ENCODE data around the gene SPATA25.
A peak's percentile ranks its signal among the peaks of the same experiment; 100 is the strongest.

Gene SPATA25

DNA sequence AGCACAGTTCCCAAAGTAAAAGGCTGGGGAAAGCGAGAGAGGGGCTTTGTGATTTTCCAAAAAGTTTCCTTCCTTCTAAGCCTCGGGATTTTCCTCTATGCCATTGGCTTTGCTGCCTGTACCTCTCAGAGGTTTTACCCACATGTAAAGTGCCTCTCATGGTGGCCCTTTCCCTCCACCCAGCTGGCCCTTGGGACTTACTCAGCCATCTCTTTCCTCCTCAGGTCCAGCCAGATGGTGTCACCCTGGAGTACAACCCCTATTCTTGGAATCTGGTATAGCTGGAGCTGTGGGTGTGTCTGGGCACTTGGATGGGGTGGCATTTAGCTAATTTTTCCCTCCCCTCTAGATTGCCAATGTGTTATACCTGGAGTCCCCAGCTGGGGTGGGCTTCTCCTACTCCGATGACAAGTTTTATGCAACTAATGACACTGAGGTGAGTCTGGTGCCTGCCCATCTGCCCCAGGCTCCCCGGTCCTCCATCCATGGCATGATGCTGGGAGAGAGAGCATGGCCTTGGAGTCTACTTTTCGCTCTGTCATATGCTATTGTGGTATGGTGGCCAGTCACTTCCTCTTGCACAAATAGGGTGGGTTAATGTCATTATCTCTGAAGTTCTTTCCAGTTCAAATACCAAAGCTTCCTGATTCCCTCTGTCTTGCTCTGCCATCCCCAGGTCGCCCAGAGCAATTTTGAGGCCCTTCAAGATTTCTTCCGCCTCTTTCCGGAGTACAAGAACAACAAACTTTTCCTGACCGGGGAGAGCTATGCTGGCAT is 4.8 kb upstream of the SPATA25 start:
- H2BK5ac ChIP-seq (ENCODE audit: low read length), result no peak overlapping the region
- H4K5ac ChIP-seq (ENCODE audit: low read length), result no peak overlapping the region
- H3K4ac ChIP-seq (ENCODE audit: low read depth, low read length), result no peak overlapping the region
- H3K56ac ChIP-seq (ENCODE audit: low read length), result no peak overlapping the region
- no peak overlapping the region for H2AK5ac ChIP-seq (ENCODE audit: low read length)
- WGBS (ENCODE audit: extremely low coverage, insufficient coverage, low lambda C conversion rate), result no CpG with 5 or more reads among the region's 9 CpGs
- H3K79me2 ChIP-seq (ENCODE audit: control insufficient read depth, insufficient read depth, low read length), result no peaks in the 10 kb centered on the region
- H3K4me1 ChIP-seq (ENCODE audit: control insufficient read depth, low read depth, low read length), result no peaks in the 10 kb centered on the region
- peak; percentile 55 for DNase-seq
- H3K23ac ChIP-seq (ENCODE audit: low read length), result no peak overlapping the region
- no peaks in the 10 kb centered on the region for H3K36me3 ChIP-seq (ENCODE audit: control insufficient read depth, insufficient read depth, low read length)
- no peak overlapping the region for H3K4me3 ChIP-seq (ENCODE audit: low read length)
- H2BK120ac ChIP-seq (ENCODE audit: low read depth, low read length), result no peak overlapping the region
- H3K4me2 ChIP-seq (ENCODE audit: low read length), result no peak overlapping the region
- no peak overlapping the region for H2BK15ac ChIP-seq (replicated peaks; ENCODE audit: low read depth)
- H4K8ac ChIP-seq (ENCODE audit: low read depth, low read length), result no peak overlapping the region
- H3K27ac ChIP-seq (ENCODE audit: low read depth, low read length), result no peak overlapping the region
- no peaks in the 10 kb centered on the region for H3K79me1 ChIP-seq (ENCODE audit: low read length)
- no peak overlapping the region for H3K9ac ChIP-seq (ENCODE audit: low read length)
- H3K18ac ChIP-seq (ENCODE audit: low read length), result no peak overlapping the region
- H3K27me3 ChIP-seq (ENCODE audit: insufficient read depth, low read length, poor library complexity), result no peaks in the 10 kb centered on the region

DNA sequence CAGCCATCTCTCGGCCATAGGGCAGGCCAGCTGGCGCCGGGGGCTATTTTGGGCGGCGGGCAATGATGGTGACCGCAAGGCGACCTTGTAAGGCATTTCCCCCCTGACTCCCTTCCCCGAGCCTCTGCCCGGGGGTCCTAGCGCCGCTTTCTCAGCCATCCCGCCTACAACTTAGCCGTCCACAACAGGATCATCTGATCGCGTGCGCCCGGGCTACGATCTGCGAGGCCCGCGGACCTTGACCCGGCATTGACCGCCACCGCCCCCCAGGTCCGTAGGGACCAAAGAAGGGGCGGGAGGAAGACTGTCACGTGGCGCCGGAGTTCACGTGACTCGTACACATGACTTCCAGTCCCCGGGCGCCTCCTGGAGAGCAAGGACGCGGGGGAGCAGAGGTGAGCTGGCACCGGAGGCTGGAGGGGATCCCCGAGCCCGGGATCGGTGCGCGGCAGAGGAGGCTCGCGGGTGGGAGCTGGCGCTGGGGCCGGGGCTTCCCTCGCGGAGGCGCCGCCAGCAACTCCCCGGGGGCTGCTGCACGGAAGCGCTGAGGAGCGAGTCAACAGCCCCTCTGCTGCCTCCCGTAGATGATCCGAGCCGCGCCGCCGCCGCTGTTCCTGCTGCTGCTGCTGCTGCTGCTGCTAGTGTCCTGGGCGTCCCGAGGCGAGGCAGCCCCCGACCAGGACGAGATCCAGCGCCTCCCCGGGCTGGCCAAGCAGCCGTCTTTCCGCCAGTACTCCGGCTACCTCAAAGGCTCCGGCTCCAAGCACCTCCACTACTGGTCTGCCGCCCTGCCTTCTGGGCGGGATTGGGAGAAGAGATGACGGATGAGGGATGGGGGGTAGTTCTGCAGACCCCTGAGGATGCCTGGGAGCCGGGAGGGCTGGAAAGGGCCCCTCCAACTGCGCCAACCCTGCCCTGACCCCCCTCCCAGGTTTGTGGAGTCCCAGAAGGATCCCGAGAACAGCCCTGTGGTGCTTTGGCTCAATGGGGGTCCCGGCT is 3.9 kb upstream of the SPATA25 start, which contains the start of the genes CTSA and NEURL2:
Gene CTSA, plus strand, starts transcription at position 351 of the 999 bp plus-strand sequence. Its CDS starts 234 bp downstream, at position 585.
Gene NEURL2, minus strand, starts transcription at position 224 of the 999 bp plus-strand sequence. Its CDS starts 217 bp downstream, at position 7.
- H3K36me3 ChIP-seq (ENCODE audit: control insufficient read depth, insufficient read depth, low read length), result no peaks in the 10 kb centered on the region
- H3K79me2 ChIP-seq (ENCODE audit: control insufficient read depth, insufficient read depth, low read length), result no peaks in the 10 kb centered on the region
- H3K79me1 ChIP-seq (ENCODE audit: low read length), result no peaks in the 10 kb centered on the region
- H3K4me1 ChIP-seq (ENCODE audit: control insufficient read depth, low read depth, low read length), result no peaks in the 10 kb centered on the region
- peak; percentile 95 for DNase-seq
- no peak within 1 kb of the TSS for H4K5ac ChIP-seq (ENCODE audit: low read length)
- peak within 1 kb of the TSS; percentile 78 for H3K4me3 ChIP-seq (ENCODE audit: low read length)
- no peak within 1 kb of the TSS for H4K8ac ChIP-seq (ENCODE audit: low read depth, low read length)
- H2BK15ac ChIP-seq (replicated peaks; ENCODE audit: low read depth), result no peak within 1 kb of the TSS
- H3K23ac ChIP-seq (ENCODE audit: low read length), result peak within 1 kb of the TSS; percentile 89
- no peaks in the 10 kb centered on the region for H3K27me3 ChIP-seq (ENCODE audit: insufficient read depth, low read length, poor library complexity)
- peak within 1 kb of the TSS; percentile 43 for H3K4ac ChIP-seq (ENCODE audit: low read depth, low read length)
- H3K9ac ChIP-seq (ENCODE audit: low read length), result peak within 1 kb of the TSS; percentile 88
- H3K4me2 ChIP-seq (ENCODE audit: low read length), result peak within 1 kb of the TSS; percentile 90
- H3K27ac ChIP-seq (ENCODE audit: low read depth, low read length), result no peak within 1 kb of the TSS
- WGBS (ENCODE audit: extremely low coverage, insufficient coverage, low lambda C conversion rate), result no CpG with 5 or more reads among the region's 78 CpGs
- H3K18ac ChIP-seq (ENCODE audit: low read length), result peak within 1 kb of the TSS; percentile 5
- H3K56ac ChIP-seq (ENCODE audit: low read length), result peak within 1 kb of the TSS; percentile 96
- no peak within 1 kb of the TSS for H2BK120ac ChIP-seq (ENCODE audit: low read depth, low read length)
- no peak within 1 kb of the TSS for H2AK5ac ChIP-seq (ENCODE audit: low read length)
- no peak within 1 kb of the TSS for H2BK5ac ChIP-seq (ENCODE audit: low read length)

DNA sequence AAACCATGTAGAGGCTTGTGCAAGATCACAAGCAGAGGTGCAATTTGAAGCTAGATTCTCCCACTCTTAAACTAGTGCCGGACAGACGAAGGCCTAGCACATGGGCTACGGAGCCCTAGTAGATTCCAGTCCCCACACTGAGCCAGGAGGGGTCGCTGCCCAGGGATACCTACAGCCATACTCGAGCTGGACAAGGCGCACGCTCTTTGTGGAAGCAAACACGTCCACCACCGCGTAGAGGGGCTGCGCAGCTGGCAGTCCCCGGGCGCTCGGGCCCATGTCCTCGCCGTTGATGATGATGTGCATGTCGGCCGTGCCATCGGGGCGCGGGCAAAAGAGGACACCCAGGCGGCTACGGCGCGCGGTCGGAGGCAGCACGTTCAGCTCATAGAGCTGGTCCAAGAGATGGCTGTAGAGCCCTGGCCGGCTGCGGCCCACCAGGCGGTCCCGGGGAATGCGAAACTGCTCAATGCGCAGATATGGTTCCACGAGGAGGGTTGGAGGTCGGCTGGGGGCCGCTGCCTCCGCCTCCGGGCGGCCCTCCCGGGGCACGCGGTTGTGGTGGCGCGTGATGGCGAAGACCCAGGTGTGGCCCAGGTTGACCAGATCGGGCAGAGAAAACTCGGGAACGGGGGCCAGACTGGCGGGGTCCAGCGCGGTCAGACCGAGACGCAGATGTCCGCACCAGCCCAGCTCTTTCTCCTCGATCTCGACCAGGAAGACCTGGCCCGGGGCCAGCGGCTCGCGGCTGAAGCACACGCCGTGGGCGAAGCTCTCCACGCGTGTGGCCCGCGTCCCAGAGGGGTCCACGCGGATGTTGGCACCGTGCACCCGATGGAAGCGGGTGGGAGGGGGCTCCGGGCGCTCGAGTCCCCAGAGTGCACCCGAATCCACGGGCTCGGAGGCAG is 2.9 kb upstream of the SPATA25 start:
- Histone ChIP-seq H3K23ac (ENCODE audit: low read length) (peak overlapping the region; percentile 89), H3K79me2 (ENCODE audit: control insufficient read depth, insufficient read depth, low read length) (no peaks in the 10 kb centered on the region), H3K4ac (ENCODE audit: low read depth, low read length) (peak overlapping the region; percentile 43), H2AK5ac (ENCODE audit: low read length) (no peak overlapping the region), H3K4me3 (ENCODE audit: low read length) (peak overlapping the region; percentile 78), H3K36me3 (ENCODE audit: control insufficient read depth, insufficient read depth, low read length) (no peaks in the 10 kb centered on the region), H3K56ac (ENCODE audit: low read length) (peak overlapping the region; percentile 96), H4K8ac (ENCODE audit: low read depth, low read length) (no peak overlapping the region), H2BK5ac (ENCODE audit: low read length) (no peak overlapping the region), H3K27ac (ENCODE audit: low read depth, low read length) (no peak overlapping the region), H3K18ac (ENCODE audit: low read length) (peak overlapping the region; percentile 5), H3K27me3 (ENCODE audit: insufficient read depth, low read length, poor library complexity) (no peaks in the 10 kb centered on the region), H2BK120ac (ENCODE audit: low read depth, low read length) (no peak overlapping the region), H3K4me2 (ENCODE audit: low read length) (peak overlapping the region; percentile 90), H3K79me1 (ENCODE audit: low read length) (no peaks in the 10 kb centered on the region), H3K4me1 (ENCODE audit: control insufficient read depth, low read depth, low read length) (no peaks in the 10 kb centered on the region), H3K9ac (ENCODE audit: low read length) (peak overlapping the region; percentile 88), H2BK15ac (replicated peaks; ENCODE audit: low read depth) (no peak overlapping the region), H4K5ac (ENCODE audit: low read length) (no peak overlapping the region)
- DNase-seq, result peak; percentile 90
- WGBS (ENCODE audit: extremely low coverage, insufficient coverage, low lambda C conversion rate), result no CpG with 5 or more reads among the region's 79 CpGs

DNA sequence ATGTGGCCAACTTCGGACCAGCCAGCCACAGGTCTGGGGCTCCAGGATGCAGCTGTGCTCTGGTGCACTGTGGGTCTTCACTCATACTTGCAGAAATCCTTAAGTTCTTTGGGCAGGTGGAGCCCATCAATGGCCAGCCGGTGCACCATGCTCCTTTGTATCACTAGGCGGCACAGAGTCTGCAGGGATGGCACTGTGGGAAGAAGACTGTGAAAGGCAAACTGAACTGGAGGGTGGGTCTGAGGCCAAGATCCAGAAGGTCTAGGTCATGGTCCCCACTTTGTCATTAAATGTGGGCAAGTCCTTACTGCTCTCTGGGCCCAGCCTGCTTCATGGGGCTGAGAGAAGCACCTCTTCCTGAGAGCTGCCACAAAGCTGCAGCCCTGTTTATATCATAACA is 1.3 kb upstream of the SPATA25 start:
- H2BK15ac ChIP-seq (replicated peaks; ENCODE audit: low read depth), result no peak overlapping the region
- H3K79me2 ChIP-seq (ENCODE audit: control insufficient read depth, insufficient read depth, low read length), result no peaks in the 10 kb centered on the region
- H3K4me3 ChIP-seq (ENCODE audit: low read length), result no peak overlapping the region
- no peak overlapping the region for H3K56ac ChIP-seq (ENCODE audit: low read length)
- no peak overlapping the region for H2BK120ac ChIP-seq (ENCODE audit: low read depth, low read length)
- no peak overlapping the region for H2AK5ac ChIP-seq (ENCODE audit: low read length)
- no peak overlapping the region for H4K5ac ChIP-seq (ENCODE audit: low read length)
- H3K36me3 ChIP-seq (ENCODE audit: control insufficient read depth, insufficient read depth, low read length), result no peaks in the 10 kb centered on the region
- no peak overlapping the region for H4K8ac ChIP-seq (ENCODE audit: low read depth, low read length)
- no peak overlapping the region for H3K4ac ChIP-seq (ENCODE audit: low read depth, low read length)
- no peaks in the 10 kb centered on the region for H3K27me3 ChIP-seq (ENCODE audit: insufficient read depth, low read length, poor library complexity)
- H2BK5ac ChIP-seq (ENCODE audit: low read length), result no peak overlapping the region
- no peak for DNase-seq
- H3K18ac ChIP-seq (ENCODE audit: low read length), result no peak overlapping the region
- H3K9ac ChIP-seq (ENCODE audit: low read length), result no peak overlapping the region
- H3K4me1 ChIP-seq (ENCODE audit: control insufficient read depth, low read depth, low read length), result no peaks in the 10 kb centered on the region
- no peak overlapping the region for H3K4me2 ChIP-seq (ENCODE audit: low read length)
- no peak overlapping the region for H3K23ac ChIP-seq (ENCODE audit: low read length)
- H3K79me1 ChIP-seq (ENCODE audit: low read length), result no peaks in the 10 kb centered on the region
- WGBS (ENCODE audit: extremely low coverage, insufficient coverage, low lambda C conversion rate), result no CpG with 5 or more reads among the region's 3 CpGs
- no peak overlapping the region for H3K27ac ChIP-seq (ENCODE audit: low read depth, low read length)

Measured in mesendoderm (in vitro differentiated cells).